ENCODE data around the gene PNKP.
"Not testable (repeated sequence)": the region's sequence is repeated elsewhere in the genome, so short reads cannot be mapped to it uniquely, and the experiment has no call there.

DNA sequence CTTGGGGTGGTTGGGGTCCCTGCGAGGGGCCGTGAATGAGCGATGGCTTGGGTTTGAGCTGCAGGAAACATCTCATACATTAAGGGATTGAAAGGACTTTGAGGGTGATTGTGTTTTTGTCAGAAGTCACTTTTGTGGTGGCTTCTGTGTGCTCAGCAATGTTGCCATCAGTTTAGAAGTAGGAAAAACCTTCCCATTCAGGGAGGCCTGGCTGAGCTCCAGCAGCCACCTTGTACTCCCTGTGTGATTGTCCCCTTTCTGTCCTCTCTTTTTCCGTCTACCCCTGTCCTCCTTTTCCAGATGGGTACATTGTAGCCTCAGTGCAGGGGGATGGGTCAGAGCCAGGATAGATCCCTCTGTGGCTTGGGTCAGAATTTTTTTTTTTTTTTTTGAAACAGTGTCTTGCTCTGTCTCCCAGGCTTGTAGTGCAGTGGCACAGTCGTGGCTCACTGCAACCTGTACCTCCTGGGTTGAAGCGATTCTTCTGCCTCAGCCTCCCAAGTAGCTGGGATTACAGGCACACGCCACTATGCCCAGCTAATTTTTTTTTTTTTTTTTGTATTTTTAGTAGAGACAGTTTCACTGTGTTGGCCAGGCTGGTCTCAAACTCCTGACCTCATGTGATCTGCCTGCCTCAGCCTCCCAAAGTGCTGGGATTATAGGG is 47.8 kb downstream of the PNKP start:
- TF ChIP-seq, protein P1, sequence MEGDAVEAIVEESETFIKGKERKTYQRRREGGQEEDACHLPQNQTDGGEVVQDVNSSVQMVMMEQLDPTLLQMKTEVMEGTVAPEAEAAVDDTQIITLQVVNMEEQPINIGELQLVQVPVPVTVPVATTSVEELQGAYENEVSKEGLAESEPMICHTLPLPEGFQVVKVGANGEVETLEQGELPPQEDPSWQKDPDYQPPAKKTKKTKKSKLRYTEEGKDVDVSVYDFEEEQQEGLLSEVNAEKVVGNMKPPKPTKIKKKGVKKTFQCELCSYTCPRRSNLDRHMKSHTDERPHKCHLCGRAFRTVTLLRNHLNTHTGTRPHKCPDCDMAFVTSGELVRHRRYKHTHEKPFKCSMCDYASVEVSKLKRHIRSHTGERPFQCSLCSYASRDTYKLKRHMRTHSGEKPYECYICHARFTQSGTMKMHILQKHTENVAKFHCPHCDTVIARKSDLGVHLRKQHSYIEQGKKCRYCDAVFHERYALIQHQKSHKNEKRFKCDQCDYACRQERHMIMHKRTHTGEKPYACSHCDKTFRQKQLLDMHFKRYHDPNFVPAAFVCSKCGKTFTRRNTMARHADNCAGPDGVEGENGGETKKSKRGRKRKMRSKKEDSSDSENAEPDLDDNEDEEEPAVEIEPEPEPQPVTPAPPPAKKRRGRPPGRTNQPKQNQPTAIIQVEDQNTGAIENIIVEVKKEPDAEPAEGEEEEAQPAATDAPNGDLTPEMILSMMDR (IDR thresholded peaks at IDR 0.05): not testable (repeated sequence)
- TF ChIP-seq POLR2A (IDR thresholded peaks at IDR 0.05): not testable (repeated sequence)

All from esophagus squamous epithelium (tissue), 4 donors.